Activated CD8-positive, alpha-beta T cell treated with anti-CD3 and anti-CD28 coated beads for 36 hours (primary cell): Measurements from ENCODE around the gene INTS6. TPM values are rescaled to one million over a fixed set of nuclear protein-coding genes. Genes with fewer than 3 reads are reported as not detected.

Source experiments
- ATAC-seq: fragments of 200-7000 bp; cut with Tn5 transposase; one replicate; pipeline ENCODE4 v1.10.0; 2021; ENCODE audit warnings: mild to moderate bottlenecking, moderate library complexity
- CTCF ChIA-PET: fragments of 350-600 bp; sonication (Branson Sonifier 250); formaldehyde crosslinking; loops from one replicate; lab custom pipeline; 2021; ENCODE audit warnings: antibody characterized with exemption; lab: Charles Lee
- POLR2A ChIA-PET: fragments of 350-600 bp; sonication (Branson Sonifier 250); formaldehyde crosslinking; loops from one replicate; lab custom pipeline; 2021; ENCODE audit warnings: antibody characterized with exemption; lab: Charles Lee
- DNase-seq: peaks from one replicate; pipeline ENCODE4 v3.0.0-alpha.2; 2020
- H3K27ac Mint-ChIP-seq: one replicate; pipeline ENCODE4 v1.8.0; 2021; ENCODE audit warnings: mild to moderate bottlenecking, mixed read lengths
- H3K27me3 Mint-ChIP-seq: one replicate; pipeline ENCODE4 v1.8.0; 2021; ENCODE audit warnings: mixed read lengths
- H3K36me3 Mint-ChIP-seq: one replicate; pipeline ENCODE4 v1.8.0; 2021; ENCODE audit warnings: low read depth, mixed read lengths
- H3K4me1 Mint-ChIP-seq: one replicate; pipeline ENCODE4 v1.8.0; 2021; ENCODE audit warnings: low read depth, mixed read lengths
- H3K4me3 Mint-ChIP-seq: one replicate; pipeline ENCODE4 v1.8.0; 2021; ENCODE audit warnings: mild to moderate bottlenecking, moderate library complexity, mixed read lengths
- H3K9me3 Mint-ChIP-seq: one replicate; pipeline ENCODE4 v1.8.0; 2021; ENCODE audit warnings: mixed read lengths
- intact Hi-C: fragments of 100-400 bp; cut with micrococcal nuclease; formaldehyde crosslinking; loops from one replicate; pipeline ENCODE4 v1.10.0; 2022
- total RNA-seq, 2 experiments: library from RNA; stranded (reverse); gene quantifications; one replicate each; pipeline ENCODE4 v1.2.3, GENCODE V29; 2021
- TF ChIP-seq, protein P1 (sequence below): fragments of 200-600 bp; IDR thresholded peaks from one replicate; pipeline ENCODE4 v1.8.0; 2022; ENCODE audit warnings: antibody characterized with exemption, mild to moderate bottlenecking

Gene INTS6
- total RNA-seq, 2 experiments from 2014 or later, result 52.4 to 54.5 TPM

DNA sequence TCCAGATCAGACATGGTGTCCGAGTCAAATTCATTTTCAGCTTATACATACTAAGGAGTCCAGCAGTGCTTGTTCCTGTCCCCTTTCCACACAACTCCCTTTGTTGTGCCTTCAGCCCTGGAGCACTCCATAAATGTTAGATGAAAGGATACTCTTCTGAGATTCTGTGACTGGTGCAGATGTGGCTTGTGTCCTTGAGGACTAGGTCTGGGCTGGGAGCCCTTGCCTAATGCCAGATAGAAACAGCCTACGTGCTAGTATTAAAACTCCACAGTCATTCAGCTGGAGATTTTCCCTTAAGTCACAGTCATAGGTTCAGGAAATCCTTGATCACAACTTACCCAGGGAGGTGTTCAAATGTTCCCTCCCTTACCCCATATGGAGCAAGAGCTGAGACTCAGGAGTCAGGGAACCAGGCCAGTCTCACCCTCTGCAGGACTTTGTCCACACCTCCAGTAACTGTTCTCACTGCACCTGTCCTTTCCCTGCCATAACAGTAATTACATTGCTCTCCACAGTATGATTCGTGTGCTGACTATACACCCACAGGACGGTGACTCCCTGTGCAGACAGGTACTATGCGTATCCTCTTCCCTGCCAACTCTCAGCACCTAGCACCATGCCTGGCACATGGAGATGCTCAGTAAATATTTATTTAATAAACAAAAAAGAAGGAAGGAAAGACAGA lies 128.9 kb downstream of the INTS6 start:
- no peaks in the 10 kb centered on the region for H3K36me3 Mint-ChIP-seq
- no peaks in the 10 kb centered on the region for H3K9me3 Mint-ChIP-seq
- no peaks in the 10 kb centered on the region for H3K27me3 Mint-ChIP-seq
- intact Hi-C loops, result no loop called here
- POLR2A ChIA-PET, result interaction anchor here (0.6 kb wide), 1 partner anchor 137 kb away, joined by 3 read pairs; no protein-coding TSS in a partner anchor
- H3K4me3 Mint-ChIP-seq, result no peak overlapping the region
- TF ChIP-seq, protein P1, sequence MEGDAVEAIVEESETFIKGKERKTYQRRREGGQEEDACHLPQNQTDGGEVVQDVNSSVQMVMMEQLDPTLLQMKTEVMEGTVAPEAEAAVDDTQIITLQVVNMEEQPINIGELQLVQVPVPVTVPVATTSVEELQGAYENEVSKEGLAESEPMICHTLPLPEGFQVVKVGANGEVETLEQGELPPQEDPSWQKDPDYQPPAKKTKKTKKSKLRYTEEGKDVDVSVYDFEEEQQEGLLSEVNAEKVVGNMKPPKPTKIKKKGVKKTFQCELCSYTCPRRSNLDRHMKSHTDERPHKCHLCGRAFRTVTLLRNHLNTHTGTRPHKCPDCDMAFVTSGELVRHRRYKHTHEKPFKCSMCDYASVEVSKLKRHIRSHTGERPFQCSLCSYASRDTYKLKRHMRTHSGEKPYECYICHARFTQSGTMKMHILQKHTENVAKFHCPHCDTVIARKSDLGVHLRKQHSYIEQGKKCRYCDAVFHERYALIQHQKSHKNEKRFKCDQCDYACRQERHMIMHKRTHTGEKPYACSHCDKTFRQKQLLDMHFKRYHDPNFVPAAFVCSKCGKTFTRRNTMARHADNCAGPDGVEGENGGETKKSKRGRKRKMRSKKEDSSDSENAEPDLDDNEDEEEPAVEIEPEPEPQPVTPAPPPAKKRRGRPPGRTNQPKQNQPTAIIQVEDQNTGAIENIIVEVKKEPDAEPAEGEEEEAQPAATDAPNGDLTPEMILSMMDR, result no peak
- no peak overlapping the region for H3K27ac Mint-ChIP-seq
- DNase-seq (no peak), ATAC-seq (no peak)
- CTCF ChIA-PET, result interaction anchor here (2.1 kb wide), 1 partner anchor 37 kb away, joined by 11 read pairs; no protein-coding TSS in a partner anchor
- H3K4me1 Mint-ChIP-seq, result no peaks in the 10 kb centered on the region

DNA sequence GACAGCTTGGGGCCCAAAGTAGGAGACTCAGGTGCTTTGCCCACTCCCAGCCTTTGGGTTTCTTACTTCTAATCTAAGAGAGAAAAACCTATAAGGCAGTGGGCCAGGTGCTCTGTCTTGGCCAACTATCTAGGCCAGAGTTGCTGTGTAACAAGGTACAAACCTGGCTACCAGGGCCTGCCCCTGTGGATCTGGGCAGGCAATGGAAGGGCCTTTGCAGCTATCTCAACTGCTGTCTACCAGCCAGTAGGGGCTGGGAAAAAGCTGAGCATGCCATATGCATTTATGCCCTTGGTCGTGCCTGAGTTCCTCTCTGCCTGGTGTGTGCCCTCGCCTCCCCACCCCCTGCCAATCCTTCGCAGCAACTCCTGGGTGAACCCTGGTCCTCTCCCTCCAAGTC lies 130.0 kb downstream of the INTS6 start:
- TF ChIP-seq, protein P1, result no peak
- Mint-ChIP-seq H3K4me1 (no peaks in the 10 kb centered on the region), H3K27ac (no peak overlapping the region), H3K4me3 (no peak overlapping the region), H3K36me3 (no peaks in the 10 kb centered on the region), H3K9me3 (no peaks in the 10 kb centered on the region), H3K27me3 (no peaks in the 10 kb centered on the region)
- ATAC-seq (no peak), DNase-seq (no peak)
- POLR2A ChIA-PET, result no interaction called here
- intact Hi-C loops, result no loop called here
- CTCF ChIA-PET, result interaction anchor here (1.1 to 2.1 kb wide), 4 partner anchors 9 to 36 kb away, joined by 3 to 11 read pairs (median 5); no protein-coding TSS in a partner anchor

DNA sequence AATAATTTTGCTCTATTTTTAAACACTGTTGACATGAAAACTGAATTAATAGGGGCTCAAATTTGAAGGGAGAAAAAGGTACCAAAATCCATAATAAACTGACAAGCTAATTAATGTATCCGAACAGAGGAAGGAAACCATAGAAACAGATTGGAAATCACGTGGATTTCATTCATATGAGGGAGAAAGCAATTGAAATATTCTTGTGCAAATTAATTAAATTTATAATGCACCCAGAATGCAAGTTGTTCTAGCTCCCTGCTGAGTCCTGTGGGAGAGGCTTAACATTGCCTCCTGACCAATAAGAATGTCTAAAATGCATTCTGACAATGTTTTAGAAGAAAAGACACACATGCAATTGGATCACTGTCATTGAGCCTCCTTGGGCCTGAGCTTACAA lies 131.0 kb downstream of the INTS6 start:
- ChIA-PET CTCF (interaction anchor here (1.0 to 2.1 kb wide), 6 partner anchors 10 to 35 kb away, joined by 3 to 11 read pairs (median 4); no protein-coding TSS in a partner anchor), POLR2A (no interaction called here)
- no peak overlapping the region for H3K4me3 Mint-ChIP-seq
- intact Hi-C loops, result no loop called here
- DNase-seq, result no peak
- no peaks in the 10 kb centered on the region for H3K9me3 Mint-ChIP-seq
- no peaks in the 10 kb centered on the region for H3K27me3 Mint-ChIP-seq
- no peaks in the 10 kb centered on the region for H3K4me1 Mint-ChIP-seq
- ATAC-seq, result no peak
- TF ChIP-seq, protein P1, result no peak
- H3K27ac Mint-ChIP-seq, result no peak overlapping the region
- H3K36me3 Mint-ChIP-seq, result no peaks in the 10 kb centered on the region

DNA sequence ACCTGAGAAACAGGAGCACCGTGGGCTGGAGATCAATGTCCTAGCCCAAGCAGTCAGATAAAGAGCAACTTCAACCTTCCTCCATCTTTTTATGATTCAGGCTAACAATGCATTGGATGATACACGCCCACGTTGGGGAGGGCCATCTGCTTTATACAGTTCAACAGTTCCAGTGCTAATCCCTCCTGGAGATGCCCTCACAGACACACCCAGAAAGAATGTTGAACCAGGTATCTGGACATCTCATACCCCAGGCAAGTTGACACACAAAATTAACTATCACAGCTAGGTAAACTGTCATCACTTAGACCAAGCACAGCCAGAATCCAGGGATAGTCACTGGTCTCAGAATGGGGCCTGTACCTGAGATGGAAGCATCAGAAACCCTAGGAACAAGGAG lies 134.0 kb downstream of the INTS6 start:
- intact Hi-C loops, result no loop called here
- ChIA-PET POLR2A (no interaction called here), CTCF (interaction anchor here (0.9 to 1.1 kb wide), 2 partner anchors 33 to 252 kb away, joined by 3 to 4 read pairs; no protein-coding TSS in a partner anchor)
- TF ChIP-seq, protein P1, result no peak
- Mint-ChIP-seq H3K36me3 (no peaks in the 10 kb centered on the region), H3K4me1 (no peaks in the 10 kb centered on the region), H3K9me3 (no peaks in the 10 kb centered on the region), H3K4me3 (no peak overlapping the region), H3K27me3 (no peaks in the 10 kb centered on the region), H3K27ac (no peak overlapping the region)
- no peak for DNase-seq
- no peak for ATAC-seq

DNA sequence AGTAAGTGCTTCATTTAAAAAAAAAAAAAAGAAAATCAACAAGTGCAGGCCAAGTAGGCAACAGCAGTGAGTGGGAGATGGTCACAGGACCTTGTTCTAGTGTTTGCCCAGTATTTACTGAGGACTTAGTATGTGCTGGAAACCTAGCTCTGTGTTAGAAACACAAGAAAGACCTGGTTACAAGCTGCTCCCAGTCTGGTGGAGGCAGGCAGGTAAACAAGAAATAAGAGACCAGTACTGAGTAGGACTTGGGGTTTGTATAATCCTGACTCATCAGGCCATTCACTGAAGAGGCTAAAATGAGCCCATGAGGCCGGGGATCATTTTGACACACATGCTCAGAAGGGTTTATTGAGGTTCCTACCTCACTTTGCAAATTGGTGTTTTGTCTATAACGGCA lies 134.8 kb downstream of the INTS6 start:
- Mint-ChIP-seq H3K9me3 (no peaks in the 10 kb centered on the region), H3K27ac (no peak overlapping the region), H3K27me3 (no peaks in the 10 kb centered on the region), H3K4me1 (no peaks in the 10 kb centered on the region), H3K36me3 (no peaks in the 10 kb centered on the region), H3K4me3 (no peak overlapping the region)
- TF ChIP-seq, protein P1, result no peak
- ATAC-seq, result no peak
- POLR2A ChIA-PET, result no interaction called here
- DNase-seq, result no peak
- intact Hi-C loops, result no loop called here
- CTCF ChIA-PET, result interaction anchor here (0.7 to 1.1 kb wide), 3 partner anchors 32 to 251 kb away, joined by 3 to 4 read pairs (median 3); no protein-coding TSS in a partner anchor
